Calu3 (cell line): ENCODE measurements around the gene ADSL. TPM values are rescaled to one million over a fixed set of nuclear protein-coding genes. Genes with fewer than 3 reads are reported as not detected.
"Not testable (repeated sequence)": the region's sequence is repeated elsewhere in the genome, so short reads cannot be mapped to it uniquely, and the experiment has no call there.

ENCODE experiments used
- BruUV-seq: library from RNA; stranded (reverse); fragments of 400-500 nt; replicated peaks from 2 replicates; lab custom pipeline; 2021; lab: Mats Ljungman, UMichigan
- CTCF ChIA-PET: fragments of 300-600 bp; sonication (Branson Sonifier 250); formaldehyde crosslinking; loops from one replicate; lab custom pipeline; 2022; ENCODE audit warnings: antibody characterized with exemption; lab: Charles Lee
- DNase-seq: peaks from one replicate; pipeline ENCODE4 v3.0.0; 2022
- H3K27ac Mint-ChIP-seq: one replicate; pipeline ENCODE4 v1.8.0; 2022; ENCODE audit warnings: mixed read lengths; ENCODE audit not compliant: unreplicated experiment
- H3K27me3 Mint-ChIP-seq: one replicate; pipeline ENCODE4 v1.8.0; 2022; ENCODE audit warnings: mixed read lengths; ENCODE audit not compliant: unreplicated experiment
- H3K36me3 Mint-ChIP-seq: one replicate; pipeline ENCODE4 v1.8.0; 2022; ENCODE audit warnings: mild to moderate bottlenecking, moderate library complexity, mixed read lengths; ENCODE audit not compliant: insufficient read depth, unreplicated experiment
- H3K4me1 Mint-ChIP-seq: one replicate; pipeline ENCODE4 v1.8.0; 2022; ENCODE audit warnings: mild to moderate bottlenecking, low read depth, mixed read lengths; ENCODE audit not compliant: unreplicated experiment
- H3K4me3 Mint-ChIP-seq: one replicate; pipeline ENCODE4 v1.8.0; 2022; ENCODE audit warnings: mild to moderate bottlenecking, low read depth, moderate library complexity, mixed read lengths; ENCODE audit not compliant: unreplicated experiment
- H3K9me3 Mint-ChIP-seq: one replicate; pipeline ENCODE4 v1.8.0; 2022; ENCODE audit warnings: low read depth, mixed read lengths; ENCODE audit not compliant: unreplicated experiment
- CTCF ChIP-seq: fragments of 200-600 bp; IDR thresholded peaks from one replicate; pipeline ENCODE4 v1.8.0; 2022; ENCODE audit warnings: antibody characterized with exemption; ENCODE audit not compliant: unreplicated experiment
- intact Hi-C: fragments of 100-400 bp; cut with micrococcal nuclease; formaldehyde crosslinking; loops from one replicate; pipeline ENCODE4 v1.10.0; 2022; ENCODE audit not compliant: unreplicated experiment
- total RNA-seq: library from RNA; stranded (reverse); gene quantifications from 2 replicates; pipeline ENCODE4 v1.2.3, GENCODE V29; 2022

The ADSL gene
- total RNA-seq, 1 experiment from 2014 or later = 96.3 TPM

GRCh38 chr22:40310768-40311120 is 35.6 kb upstream of the ADSL start:
- no TSS peak for BruUV-seq
- Mint-ChIP-seq H3K36me3 (peaks cover 22% of the 10 kb centered on the region), H3K27ac (no peak overlapping the region), H3K9me3 (no peaks in the 10 kb centered on the region), H3K4me3 (no peak overlapping the region), H3K27me3 (no peaks in the 10 kb centered on the region), H3K4me1 (no peaks in the 10 kb centered on the region)
- DNase-seq = no peak
- intact Hi-C loops = no loop called here
- CTCF ChIA-PET = interaction anchor here (0.5 kb wide), 1 partner anchor 251 kb away, joined by 7 read pairs; no protein-coding TSS in a partner anchor
- TF ChIP-seq CTCF = no peak

- H3K4me3 Mint-ChIP-seq, CTCF ChIA-PET, DNase-seq, H3K27ac Mint-ChIP-seq, H3K4me1 Mint-ChIP-seq, H3K27me3 Mint-ChIP-seq, BruUV-seq, intact Hi-C loops, H3K9me3 Mint-ChIP-seq: not testable (repeated sequence)
- H3K36me3 Mint-ChIP-seq = peaks cover 26% of the 10 kb centered on the region
These were observed 34.7 kb upstream of the ADSL start for GRCh38 chr22:40311646-40312045.

- no TSS peak for BruUV-seq
These were observed 34.2 kb upstream of the ADSL start for GRCh38 chr22:40312050-40312449.

GRCh38 chr22:40313007-40313406 is 33.3 kb upstream of the ADSL start:
- Mint-ChIP-seq H3K4me3 (no peak overlapping the region), H3K27ac (no peak overlapping the region), H3K27me3 (no peaks in the 10 kb centered on the region), H3K9me3 (no peaks in the 10 kb centered on the region), H3K36me3 (peaks cover 33% of the 10 kb centered on the region), H3K4me1 (no peaks in the 10 kb centered on the region)
- no TSS peak for BruUV-seq
- TF ChIP-seq CTCF = no peak
- no peak for DNase-seq
- CTCF ChIA-PET = no interaction called here
- intact Hi-C loops = no loop called here

More at GRCh38 chr22:40312050-40312449, 34.2 kb upstream of the ADSL start:
- Mint-ChIP-seq H3K27ac (no peak overlapping the region), H3K4me3 (no peak overlapping the region), H3K4me1 (no peaks in the 10 kb centered on the region), H3K27me3 (no peaks in the 10 kb centered on the region), H3K9me3 (no peaks in the 10 kb centered on the region), H3K36me3 (peaks cover 28% of the 10 kb centered on the region)
- intact Hi-C loops = no loop called here
- CTCF ChIA-PET = no interaction called here
- no peak for DNase-seq
- no peak for TF ChIP-seq CTCF

GRCh38 chr22:40314041-40314440 is 32.3 kb upstream of the ADSL start:
- no peaks in the 10 kb centered on the region for H3K27me3 Mint-ChIP-seq
- no peaks in the 10 kb centered on the region for H3K9me3 Mint-ChIP-seq
- BruUV-seq = no TSS peak
- no peak overlapping the region for H3K4me3 Mint-ChIP-seq
- no peak overlapping the region for H3K27ac Mint-ChIP-seq
- intact Hi-C loops = no loop called here
- no peaks in the 10 kb centered on the region for H3K4me1 Mint-ChIP-seq
- TF ChIP-seq CTCF = no peak
- DNase-seq = no peak
- CTCF ChIA-PET = no interaction called here
- H3K36me3 Mint-ChIP-seq = peaks cover 33% of the 10 kb centered on the region
